ENCODE data around the gene TREX2.

DNA sequence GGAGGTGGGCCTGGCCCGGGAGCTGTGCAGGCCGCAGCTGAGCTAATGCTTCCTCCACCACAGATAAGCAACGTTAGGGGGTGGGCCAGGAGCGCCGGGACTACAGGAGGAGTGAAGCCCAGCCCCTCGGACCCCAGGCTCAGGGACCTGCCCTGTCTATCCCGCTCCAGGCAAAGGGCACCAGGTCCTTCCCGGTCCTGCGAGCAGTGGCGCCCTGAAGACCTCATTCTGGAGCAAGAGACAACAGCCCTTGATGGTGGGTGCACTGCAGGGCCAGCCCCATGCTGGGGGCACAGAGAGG, 730 bp upstream of the TREX2 start:
- TF ChIP-seq EZH2 (IDR thresholded peaks at IDR 0.05; ENCODE audit: borderline replicate concordance, insufficient read depth, low read depth, low read length, poor library complexity, severe bottlenecking) (no peak), CTCF (IDR thresholded peaks at IDR 0.05) (no peak)
